SK-N-DZ (cell line): ENCODE results near the gene FOXP1.

ENCODE experiments used
- DNase-seq: peaks from one replicate; pipeline ENCODE4 v3.0.0-alpha.2; 2015; ENCODE audit warnings: low spot score

The FOXP1 gene

GRCh38 chr3:71565316-71565715 lies 18.2 kb downstream of the FOXP1 start:
- no peak for DNase-seq

- no peak for DNase-seq
Observed at GRCh38 chr3:71564361-71564760, 19.2 kb downstream of the FOXP1 start.

GRCh38 chr3:71563827-71564226 lies 19.7 kb downstream of the FOXP1 start:
- DNase-seq = no peak

- no peak for DNase-seq
Observed at GRCh38 chr3:71562938-71563337, 20.6 kb downstream of the FOXP1 start.

GRCh38 chr3:71560665-71561064 lies 22.9 kb downstream of the FOXP1 start:
- DNase-seq = no peak

GRCh38 chr3:71559578-71560162 lies 23.9 kb downstream of the FOXP1 start:
- no peak for DNase-seq

GRCh38 chr3:71559021-71559420 lies 24.5 kb downstream of the FOXP1 start:
- DNase-seq = no peak

GRCh38 chr3:71554649-71555048 lies 28.9 kb downstream of the FOXP1 start:
- no peak for DNase-seq

- no peak for DNase-seq
Observed at GRCh38 chr3:71551311-71551919, 32.1 kb downstream of the FOXP1 start.

GRCh38 chr3:71549951-71550350 lies 33.6 kb downstream of the FOXP1 start:
- no peak for DNase-seq

- no peak for DNase-seq
Observed at GRCh38 chr3:71548705-71549384, 34.7 kb downstream of the FOXP1 start.

- DNase-seq = no peak
Observed at GRCh38 chr3:71547249-71548198, 36.0 kb downstream of the FOXP1 start.

- no peak for DNase-seq
Observed at GRCh38 chr3:71546821-71547220, 36.7 kb downstream of the FOXP1 start.

- no peak for DNase-seq
Observed at GRCh38 chr3:71545330-71545729, 38.2 kb downstream of the FOXP1 start.

- no peak for DNase-seq
Observed at GRCh38 chr3:71543371-71544016, 40.0 kb downstream of the FOXP1 start.

- DNase-seq = peak; percentile 66
Observed at GRCh38 chr3:71542521-71543370, 40.8 kb downstream of the FOXP1 start.

- DNase-seq = no peak
Observed at GRCh38 chr3:71541313-71541712, 42.2 kb downstream of the FOXP1 start.

GRCh38 chr3:71537211-71537611 lies 46.3 kb downstream of the FOXP1 start:
- no peak for DNase-seq

GRCh38 chr3:71536376-71536965 lies 47.1 kb downstream of the FOXP1 start:
- no peak for DNase-seq

GRCh38 chr3:71533588-71533987 lies 49.9 kb downstream of the FOXP1 start:
- DNase-seq = no peak
